Esophagus mucosa (tissue), 1 donor: ENCODE results near the gene METTL23. TPM values are rescaled to one million over a fixed set of nuclear protein-coding genes. Genes with fewer than 3 reads are reported as not detected.
"Not testable (repeated sequence)": the region's sequence is repeated elsewhere in the genome, so short reads cannot be mapped to it uniquely, and the experiment has no call there.

Source experiments
- ATAC-seq: fragments of 200-7000 bp; cut with Tn5 transposase; one replicate; pipeline ENCODE4 v1.9.1; 2020
- total RNA-seq: library from RNA; stranded (reverse); gene quantifications from one replicate; pipeline ENCODE4 v1.2.4, GENCODE V29; 2023
- donor health status: DM: yes; HTN: yes; CAD: no.

The METTL23 gene
- total RNA-seq, 1 donor from 2014 or later, result 17.8 TPM

DNA sequence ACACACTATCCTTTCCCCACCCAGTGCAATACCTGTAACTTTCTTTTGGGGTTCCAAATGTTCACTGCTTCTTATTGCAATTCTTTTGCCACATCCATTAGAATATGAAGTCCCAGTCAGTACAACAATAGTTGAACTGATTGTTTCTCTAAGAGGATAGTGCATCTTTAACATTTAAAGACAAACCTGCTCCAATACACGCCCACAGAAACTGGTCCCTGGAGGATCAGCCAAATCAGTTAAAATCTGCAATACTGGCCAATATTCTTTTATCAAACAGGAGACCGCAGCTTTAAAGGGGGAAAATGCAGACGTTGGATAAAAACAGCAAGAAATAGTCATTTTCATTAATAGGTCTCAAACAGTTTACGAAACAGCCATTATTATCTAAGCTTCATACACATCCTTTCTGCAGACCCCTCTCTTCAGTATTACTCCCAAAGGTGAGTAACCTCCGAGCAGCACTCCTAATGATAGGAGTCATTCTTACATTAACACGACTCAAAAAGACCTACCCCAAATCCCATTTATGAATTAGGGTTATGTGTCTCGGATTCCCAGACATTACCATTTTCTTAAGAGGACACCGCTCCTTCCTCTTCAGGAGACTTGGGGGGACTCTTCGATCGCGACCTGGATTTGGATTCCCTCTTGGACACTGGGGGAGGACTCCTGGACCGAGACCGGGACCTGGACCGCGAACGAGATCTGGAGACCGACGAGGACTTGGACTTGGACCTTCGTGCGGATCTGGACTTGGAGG is 9.1 kb downstream of the METTL23 start:
- ATAC-seq, result no peak

DNA sequence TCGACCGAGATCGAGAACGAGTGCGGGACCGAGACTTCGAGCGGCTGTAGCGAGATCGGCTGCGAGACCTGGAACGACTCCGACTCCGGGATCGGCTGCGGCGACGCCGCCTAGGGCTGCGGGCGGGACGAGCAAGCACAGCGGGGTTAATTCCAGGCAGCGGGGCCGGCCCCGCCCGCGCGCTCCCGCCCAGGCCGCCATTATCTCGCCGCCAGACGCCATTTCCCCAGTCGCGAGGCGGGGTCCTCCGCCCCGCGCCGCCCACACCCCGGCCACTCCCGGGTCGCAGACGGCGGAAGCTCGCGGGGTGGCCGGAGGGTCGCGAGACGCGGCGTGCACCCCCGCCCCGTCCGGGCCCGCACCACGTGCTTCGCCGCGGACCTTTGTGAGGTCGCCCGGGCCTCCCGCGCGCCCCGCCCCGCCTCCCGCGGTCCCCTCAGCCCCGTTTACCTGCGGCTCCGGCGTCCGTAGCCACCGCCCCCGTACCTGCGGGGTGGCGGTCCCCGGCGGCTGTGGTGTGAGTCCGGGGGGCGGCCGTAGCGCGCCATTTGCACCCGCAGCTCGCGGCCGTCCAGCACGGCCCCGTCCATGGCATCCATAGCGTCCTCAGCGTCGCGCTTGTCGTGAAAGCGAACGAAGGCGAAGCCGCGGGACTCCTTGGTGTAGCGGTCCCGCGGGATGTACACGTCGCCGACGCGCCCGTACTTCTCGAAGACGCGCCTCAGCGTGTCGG is 9.9 kb downstream of the METTL23 start:
- peak; percentile 44 for ATAC-seq

- peak; percentile 91 for ATAC-seq
Observed at GRCh38 chr17:76737082-76737675, 10.5 kb downstream of the METTL23 start, which contains the start of gene SRSF2. SRSF2 (minus strand) TSS chr17:76737331; CDS start chr17:76737160, 171 bp downstream.

GRCh38 chr17:76737676-76738467 is 11.2 kb downstream of the METTL23 start, which contains the start of gene MFSD11:
MFSD11 (plus strand) TSS chr17:76738119; CDS start chr17:76738353, 234 bp downstream.
- ATAC-seq, result peak; percentile 79

DNA sequence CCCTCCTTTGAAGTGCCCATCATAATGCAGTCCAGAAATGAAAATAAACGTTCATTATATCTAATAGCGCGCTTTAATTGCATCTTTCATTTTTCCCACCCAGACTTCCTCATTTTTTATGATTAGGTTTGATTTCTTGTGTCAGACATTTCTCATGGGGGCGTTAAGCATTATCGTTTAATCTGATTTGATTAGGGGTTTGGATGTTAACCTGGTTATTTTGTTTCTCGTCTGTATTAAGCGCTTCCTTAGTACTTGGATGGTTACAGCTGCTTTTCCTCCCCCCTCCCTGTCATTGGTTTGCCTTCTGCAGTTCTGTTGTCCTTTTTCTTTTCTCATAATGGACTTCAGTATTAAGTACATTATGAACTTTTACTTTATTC is 11.8 kb downstream of the METTL23 start:
- no peak for ATAC-seq

DNA sequence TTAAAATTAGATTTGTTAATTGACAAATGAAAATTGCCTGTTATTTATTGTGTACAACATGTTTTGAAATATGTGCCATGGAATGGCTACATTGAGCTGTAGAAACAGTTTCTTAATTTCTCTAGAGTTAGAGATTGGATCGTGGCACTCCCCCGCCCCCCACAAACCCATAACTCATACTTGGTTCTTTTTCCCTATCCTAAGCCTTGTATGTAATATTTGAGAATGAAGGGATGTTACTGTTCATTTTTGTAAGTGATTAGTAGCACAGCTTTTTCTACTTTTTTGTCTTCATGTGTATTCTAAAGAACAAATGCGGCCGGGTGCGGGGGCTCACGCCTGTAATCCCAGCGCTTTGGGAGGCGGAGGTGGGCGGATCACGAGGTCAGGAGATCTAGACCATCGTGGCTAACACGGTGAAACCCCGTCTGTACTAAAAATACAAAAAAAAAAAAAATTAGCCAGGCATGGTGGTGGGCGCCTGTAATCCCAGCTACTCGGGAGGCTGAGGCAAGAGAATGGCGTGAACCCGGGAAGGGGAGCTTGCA is 13.0 kb downstream of the METTL23 start:
- ATAC-seq, result not testable (repeated sequence)

DNA sequence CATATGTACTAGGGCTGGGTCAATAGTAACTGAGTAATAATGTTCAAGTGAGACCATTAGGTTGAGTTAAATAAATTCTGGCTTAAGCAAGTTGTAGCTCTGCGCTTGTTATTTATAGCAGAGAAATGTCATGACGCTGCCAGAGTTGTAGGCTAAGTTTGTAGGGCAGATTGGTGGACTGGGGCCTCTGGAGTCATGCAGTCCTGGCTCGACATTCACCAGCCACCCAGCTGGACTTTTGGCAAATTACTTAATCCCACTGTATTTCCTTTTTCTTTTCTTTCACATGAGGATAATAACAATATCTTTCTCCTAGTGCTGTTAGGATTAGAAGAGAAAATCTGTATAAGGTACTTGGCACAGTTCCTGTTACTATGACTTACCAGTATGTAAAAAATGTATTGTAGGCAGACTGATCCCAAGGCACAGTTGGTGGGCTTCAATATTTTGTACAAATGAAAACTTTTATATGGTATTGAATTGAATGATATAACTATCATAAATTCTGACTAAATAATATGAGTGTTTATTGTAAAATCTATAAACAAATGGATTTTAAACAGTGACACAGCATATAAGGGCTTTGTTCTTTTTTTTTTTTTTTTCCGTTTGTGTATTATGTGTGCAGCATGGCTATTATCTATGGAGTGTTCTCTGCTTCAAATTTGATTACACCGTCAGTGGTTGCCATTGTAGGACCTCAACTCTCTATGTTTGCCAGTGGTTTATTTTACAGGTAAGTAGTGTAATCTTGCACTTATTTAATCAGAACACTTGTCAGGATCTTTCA is 13.9 kb downstream of the METTL23 start:
- ATAC-seq, result no peak

DNA sequence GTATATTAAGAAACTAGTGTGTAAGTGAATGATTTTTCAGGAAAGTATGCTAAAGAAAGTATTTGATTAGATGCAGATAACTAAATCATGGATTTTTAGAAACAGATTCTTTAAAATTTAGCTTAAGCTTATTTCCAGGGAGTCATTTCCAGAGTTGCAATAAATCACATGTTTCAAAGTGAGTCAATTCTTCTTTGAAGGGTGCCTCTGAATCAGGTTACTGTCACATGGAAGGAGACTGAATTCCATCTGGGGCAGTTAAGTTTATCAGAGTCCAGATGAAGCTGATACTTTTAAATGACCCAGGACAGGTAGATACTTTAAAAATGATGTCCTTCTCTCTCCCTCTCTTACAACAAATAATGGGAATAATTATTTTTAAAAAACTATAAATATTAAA is 16.3 kb downstream of the METTL23 start:
- no peak for ATAC-seq

DNA sequence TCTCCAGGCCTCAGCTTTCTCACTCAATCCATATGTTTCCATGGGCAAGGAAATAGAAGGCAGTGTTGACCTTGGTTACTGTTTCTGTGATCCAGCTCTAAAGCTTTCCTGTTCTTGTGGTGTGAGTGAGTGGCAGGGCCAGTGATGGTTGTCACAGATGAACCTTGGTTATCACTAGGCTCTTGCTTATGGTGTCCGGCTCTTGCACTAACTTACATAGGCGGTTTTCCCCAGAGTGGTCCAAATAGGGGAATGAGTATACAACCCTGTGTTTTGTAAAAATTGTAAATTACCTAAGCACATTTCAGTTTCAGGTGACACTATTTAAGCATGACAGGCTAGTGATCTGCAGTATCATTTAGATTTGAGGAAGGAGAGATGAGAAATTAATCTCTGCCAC is 18.1 kb downstream of the METTL23 start:
- ATAC-seq, result no peak

DNA sequence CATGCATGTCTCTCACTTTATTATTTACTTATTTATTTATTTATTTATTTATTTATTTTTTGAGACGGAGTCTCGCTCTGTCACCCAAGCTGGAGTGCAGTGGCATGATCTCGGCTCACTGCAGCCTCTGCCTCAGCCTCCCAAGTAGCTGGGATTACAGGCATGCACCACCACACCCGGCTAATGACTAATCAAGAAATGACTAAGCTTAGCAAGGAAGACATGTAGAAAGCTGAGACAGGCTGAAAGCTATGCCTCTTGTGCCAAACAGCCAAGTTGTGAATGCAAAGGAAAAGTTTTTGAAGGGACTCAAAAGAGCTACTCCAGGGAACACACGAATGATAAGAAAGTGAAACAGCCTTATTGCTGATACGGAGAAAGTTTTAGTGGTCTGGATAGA is 19.1 kb downstream of the METTL23 start:
- peak; percentile 51 for ATAC-seq

GRCh38 chr17:76747716-76748363 is 21.2 kb downstream of the METTL23 start:
- no peak for ATAC-seq

DNA sequence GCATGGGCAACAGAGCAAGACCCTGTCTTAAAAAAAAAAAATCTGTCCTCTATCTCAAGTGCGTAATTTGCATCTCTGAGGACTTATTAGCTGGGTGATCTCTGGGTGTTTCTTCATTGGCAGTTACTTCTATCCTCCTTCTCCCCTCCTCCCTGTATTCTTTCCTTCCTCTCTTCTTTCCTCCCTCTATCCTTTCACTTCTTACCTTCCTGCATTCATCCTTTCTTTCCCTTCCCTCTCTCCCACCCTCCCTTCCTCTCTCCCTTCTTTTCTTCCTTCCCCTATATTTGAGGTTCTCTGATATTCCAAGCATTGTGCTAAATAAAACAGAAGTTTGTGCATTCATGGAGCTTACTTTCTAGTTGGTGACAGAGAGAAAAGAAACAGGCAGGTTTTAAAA is 22.0 kb downstream of the METTL23 start:
- no peak for ATAC-seq

GRCh38 chr17:76751416-76751993 is 24.9 kb downstream of the METTL23 start:
- no peak for ATAC-seq

GRCh38 chr17:76752006-76752405 is 25.4 kb downstream of the METTL23 start:
- peak; percentile 32 for ATAC-seq

DNA sequence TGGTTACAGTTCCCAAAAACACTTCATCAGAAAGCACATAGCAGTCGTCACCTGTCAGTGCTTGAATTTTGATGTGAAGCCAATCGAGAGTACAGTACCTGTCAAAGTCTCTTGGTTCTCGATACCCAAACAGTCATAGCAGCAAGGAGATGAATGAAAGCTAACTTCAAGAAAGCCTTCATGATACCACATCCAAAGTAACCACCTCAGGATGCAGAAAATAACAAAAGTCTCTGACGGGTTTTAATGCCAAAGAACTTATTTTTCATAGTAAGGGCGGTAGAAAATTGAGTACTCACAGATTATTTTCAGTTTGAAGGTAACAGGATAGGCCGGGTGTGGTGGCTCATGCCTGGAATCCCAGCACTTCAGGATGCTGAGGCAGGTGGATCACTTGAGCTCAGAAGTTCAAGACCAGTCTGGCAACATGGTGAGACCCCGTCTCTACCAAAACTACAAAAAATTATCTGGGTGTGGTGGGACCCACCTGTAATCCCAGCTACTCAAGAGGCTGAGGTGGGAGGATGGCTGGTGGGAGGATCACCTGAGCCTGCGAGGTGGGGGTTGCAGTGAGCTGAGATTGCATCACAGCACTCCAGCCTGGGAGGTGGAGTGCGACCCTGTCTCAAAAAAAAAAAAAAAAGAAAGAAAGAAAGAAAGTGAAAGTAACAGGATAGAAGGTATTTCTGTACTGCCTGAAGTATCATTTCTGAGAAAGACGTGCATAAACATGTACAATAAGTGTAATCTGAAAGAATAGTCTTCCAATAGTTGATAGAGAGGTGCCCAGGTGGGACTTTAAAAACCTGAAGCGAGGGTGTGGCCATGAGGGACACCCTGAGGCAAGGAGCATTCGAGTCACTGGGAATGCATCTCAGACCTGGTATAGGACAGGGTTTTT is 26.7 kb downstream of the METTL23 start:
- ATAC-seq, result peak; percentile 44

DNA sequence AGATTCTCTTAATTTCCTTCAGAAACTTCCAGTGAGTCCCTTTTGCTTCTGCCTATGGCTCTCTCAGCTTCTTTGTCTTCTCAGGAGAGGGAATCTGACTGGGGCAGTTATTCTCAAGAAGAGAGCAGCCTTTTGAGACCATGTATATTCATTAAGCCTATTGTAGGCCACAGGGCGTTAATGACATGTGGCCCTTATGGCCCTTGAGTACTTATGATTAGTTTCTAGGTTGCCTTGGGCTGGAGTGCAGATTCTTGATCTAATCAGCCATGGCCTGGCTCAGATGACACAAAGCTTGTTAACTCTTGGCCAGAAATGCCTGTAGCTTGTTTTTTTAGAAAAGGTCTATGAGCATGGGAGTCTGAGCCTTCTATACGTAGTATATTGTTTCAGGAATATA is 28.6 kb downstream of the METTL23 start:
- ATAC-seq, result no peak

DNA sequence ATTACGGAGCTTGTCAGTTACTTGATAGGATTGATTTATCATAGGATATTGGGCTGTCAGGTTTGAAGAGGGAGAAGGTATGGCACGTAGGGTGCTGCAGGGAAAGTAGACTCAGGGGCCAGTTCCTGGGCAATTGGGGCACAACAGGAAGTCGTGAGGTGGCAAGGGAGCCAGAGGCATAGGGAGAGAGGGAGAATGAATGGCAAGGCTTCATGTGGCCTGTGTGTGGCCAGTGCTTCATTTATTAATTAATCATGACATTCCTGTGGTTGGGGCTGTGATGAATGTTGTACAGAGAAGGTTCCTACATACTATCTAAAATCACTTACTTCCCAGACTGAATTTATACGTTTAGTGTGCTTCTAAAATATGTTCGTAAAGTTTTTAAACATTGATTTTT is 30.6 kb downstream of the METTL23 start:
- ATAC-seq, result no peak

DNA sequence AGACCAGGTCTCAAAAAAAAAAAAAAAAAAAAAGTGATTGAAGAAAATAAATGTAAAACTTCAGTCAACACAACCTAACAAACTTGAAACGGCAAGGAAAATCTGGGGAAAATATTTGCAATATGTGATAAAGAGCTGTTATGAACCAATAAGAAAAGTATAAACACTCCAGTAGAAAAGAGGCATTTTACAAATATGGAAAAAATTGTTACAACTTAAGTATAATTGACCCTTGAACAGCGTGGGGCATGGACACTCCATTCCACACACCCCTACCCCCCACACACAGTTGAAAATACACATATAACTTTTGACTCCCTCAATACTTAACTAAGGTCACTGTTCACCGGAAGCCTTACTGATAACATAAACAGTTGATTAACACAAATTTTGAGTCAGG is 31.9 kb downstream of the METTL23 start:
- no peak for ATAC-seq

GRCh38 chr17:76772842-76773525 is 46.3 kb downstream of the METTL23 start:
- peak; percentile 98 for ATAC-seq
